ENCODE results near the gene ZC3H15.

The ZC3H15 gene

GRCh38 chr2:186497928-186498327 is 11.9 kb downstream of the ZC3H15 start:
- H3K36me3 ChIP-seq (ENCODE audit: insufficient read depth, insufficient read length, low read length): peaks cover 81% of the 10 kb centered on the region
- H3K9me3 ChIP-seq (ENCODE audit: insufficient read depth, low read length): no peaks in the 10 kb centered on the region
- no peak for DNase-seq (ENCODE audit: low read depth, low spot score)
- no peak overlapping the region for H3K4me3 ChIP-seq (ENCODE audit: insufficient read length, low read depth)
- TF ChIP-seq SUZ12 (IDR thresholded peaks at IDR 0.05; ENCODE audit: extremely low read depth, insufficient read depth, insufficient read length) (no peak), ZNF274 (IDR thresholded peaks at IDR 0.05; ENCODE audit: low read depth, low read length) (no peak), YY1 (IDR thresholded peaks at IDR 0.05; ENCODE audit: insufficient read depth, insufficient read length) (no peak)
- H3K27me3 ChIP-seq (ENCODE audit: insufficient read depth, insufficient read length): no peaks in the 10 kb centered on the region
- H3K9ac ChIP-seq (ENCODE audit: insufficient read length, low read depth): no peak overlapping the region
- no peaks in the 10 kb centered on the region for H3K4me1 ChIP-seq (ENCODE audit: insufficient read depth, insufficient read length)

DNA sequence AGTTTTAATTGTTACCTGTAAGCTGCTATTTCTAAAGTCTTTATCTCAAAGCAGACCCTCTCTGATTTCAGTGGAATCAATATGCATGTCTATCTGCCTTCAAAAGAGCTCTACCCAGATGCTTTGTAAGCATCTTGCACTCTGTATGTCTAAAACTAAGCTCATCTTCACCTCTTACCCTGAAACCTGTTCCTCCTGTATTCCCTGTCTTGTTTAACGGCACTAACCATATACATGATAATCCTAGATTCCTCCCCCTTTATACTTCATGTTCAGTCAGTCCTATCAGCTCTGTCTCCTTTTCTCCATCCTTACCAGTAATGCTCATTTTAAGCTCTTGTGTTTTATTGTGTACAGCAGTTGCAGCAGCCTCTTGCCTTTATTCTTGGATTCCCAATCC is 12.8 kb downstream of the ZC3H15 start:
- Histone ChIP-seq H3K9me3 (ENCODE audit: insufficient read depth, low read length) (no peaks in the 10 kb centered on the region), H3K36me3 (ENCODE audit: insufficient read depth, insufficient read length, low read length) (peaks cover 81% of the 10 kb centered on the region), H3K4me1 (ENCODE audit: insufficient read depth, insufficient read length) (no peaks in the 10 kb centered on the region), H3K9ac (ENCODE audit: insufficient read length, low read depth) (no peak overlapping the region), H3K4me3 (ENCODE audit: insufficient read length, low read depth) (no peak overlapping the region), H3K27me3 (ENCODE audit: insufficient read depth, insufficient read length) (no peaks in the 10 kb centered on the region)
- no peak for DNase-seq (ENCODE audit: low read depth, low spot score)
- TF ChIP-seq YY1 (IDR thresholded peaks at IDR 0.05; ENCODE audit: insufficient read depth, insufficient read length) (no peak), ZNF274 (IDR thresholded peaks at IDR 0.05; ENCODE audit: low read depth, low read length) (no peak), SUZ12 (IDR thresholded peaks at IDR 0.05; ENCODE audit: extremely low read depth, insufficient read depth, insufficient read length) (no peak)

DNA sequence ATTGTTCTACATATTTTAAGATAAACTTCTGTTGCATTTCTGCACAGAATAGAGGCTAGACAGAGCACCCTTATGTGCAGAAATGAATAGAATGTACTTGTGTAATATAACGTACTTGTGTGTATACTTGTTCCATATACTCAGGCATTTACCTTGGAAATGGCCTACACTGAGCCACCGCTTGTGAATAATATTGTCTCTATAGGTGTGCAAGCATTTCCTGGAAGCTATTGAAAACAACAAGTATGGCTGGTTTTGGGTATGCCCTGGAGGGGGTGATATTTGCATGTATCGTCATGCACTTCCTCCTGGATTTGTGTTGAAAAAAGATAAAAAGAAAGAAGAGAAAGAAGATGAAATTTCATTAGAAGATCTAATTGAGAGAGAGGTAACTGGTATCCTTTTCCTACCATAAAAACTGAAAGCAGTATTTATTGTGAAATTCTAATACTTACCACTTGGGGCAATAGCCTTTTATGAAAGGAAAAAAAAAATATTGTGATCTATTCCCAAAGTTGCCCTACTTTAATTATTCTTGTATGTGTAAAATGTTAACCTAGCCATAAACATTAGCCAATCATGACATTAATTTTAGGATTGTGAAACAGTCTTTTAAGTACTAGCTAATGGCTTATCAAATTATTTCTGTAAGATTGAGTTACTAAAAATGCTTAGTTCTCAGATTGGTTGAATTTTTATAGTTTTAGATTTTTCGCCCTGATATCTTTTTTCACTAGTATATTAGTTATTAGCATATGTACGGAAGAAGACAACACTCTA is 18.0 kb downstream of the ZC3H15 start:
- DNase-seq (ENCODE audit: low read depth, low spot score): no peak

GRCh38 chr2:186508263-186508662 is 22.2 kb downstream of the ZC3H15 start:
- Histone ChIP-seq H3K9me3 (ENCODE audit: insufficient read depth, low read length) (no peaks in the 10 kb centered on the region), H3K36me3 (ENCODE audit: insufficient read depth, insufficient read length, low read length) (peaks cover 86% of the 10 kb centered on the region), H3K4me3 (ENCODE audit: insufficient read length, low read depth) (no peak overlapping the region), H3K9ac (ENCODE audit: insufficient read length, low read depth) (no peak overlapping the region), H3K27me3 (ENCODE audit: insufficient read depth, insufficient read length) (no peaks in the 10 kb centered on the region), H3K4me1 (ENCODE audit: insufficient read depth, insufficient read length) (no peaks in the 10 kb centered on the region)
- no peak for DNase-seq (ENCODE audit: low read depth, low spot score)
- TF ChIP-seq SUZ12 (IDR thresholded peaks at IDR 0.05; ENCODE audit: extremely low read depth, insufficient read depth, insufficient read length): no peak
- TF ChIP-seq YY1 (IDR thresholded peaks at IDR 0.05; ENCODE audit: insufficient read depth, insufficient read length): no peak
- no peak for TF ChIP-seq ZNF274 (IDR thresholded peaks at IDR 0.05; ENCODE audit: low read depth, low read length)

More for the DNA sequence above, 18.0 kb downstream of the ZC3H15 start:
- H3K9ac ChIP-seq (ENCODE audit: insufficient read length, low read depth): no peak overlapping the region
- no peaks in the 10 kb centered on the region for H3K9me3 ChIP-seq (ENCODE audit: insufficient read depth, low read length)
- no peaks in the 10 kb centered on the region for H3K27me3 ChIP-seq (ENCODE audit: insufficient read depth, insufficient read length)
- H3K4me1 ChIP-seq (ENCODE audit: insufficient read depth, insufficient read length): no peaks in the 10 kb centered on the region
- TF ChIP-seq ZNF274 (IDR thresholded peaks at IDR 0.05; ENCODE audit: low read depth, low read length): no peak
- no peak for TF ChIP-seq SUZ12 (IDR thresholded peaks at IDR 0.05; ENCODE audit: extremely low read depth, insufficient read depth, insufficient read length)
- TF ChIP-seq YY1 (IDR thresholded peaks at IDR 0.05; ENCODE audit: insufficient read depth, insufficient read length): no peak
- peaks cover 91% of the 10 kb centered on the region for H3K36me3 ChIP-seq (ENCODE audit: insufficient read depth, insufficient read length, low read length)
- H3K4me3 ChIP-seq (ENCODE audit: insufficient read length, low read depth): no peak overlapping the region

GRCh38 chr2:186515376-186515775 is 29.3 kb downstream of the ZC3H15 start:
- Histone ChIP-seq H3K4me3 (ENCODE audit: insufficient read length, low read depth) (no peak overlapping the region), H3K36me3 (ENCODE audit: insufficient read depth, insufficient read length, low read length) (peaks cover 50% of the 10 kb centered on the region), H3K4me1 (ENCODE audit: insufficient read depth, insufficient read length) (no peaks in the 10 kb centered on the region), H3K27me3 (ENCODE audit: insufficient read depth, insufficient read length) (no peaks in the 10 kb centered on the region), H3K9ac (ENCODE audit: insufficient read length, low read depth) (no peak overlapping the region), H3K9me3 (ENCODE audit: insufficient read depth, low read length) (no peaks in the 10 kb centered on the region)
- no peak for TF ChIP-seq YY1 (IDR thresholded peaks at IDR 0.05; ENCODE audit: insufficient read depth, insufficient read length)
- TF ChIP-seq ZNF274 (IDR thresholded peaks at IDR 0.05; ENCODE audit: low read depth, low read length): no peak
- TF ChIP-seq SUZ12 (IDR thresholded peaks at IDR 0.05; ENCODE audit: extremely low read depth, insufficient read depth, insufficient read length): no peak
- DNase-seq (ENCODE audit: low read depth, low spot score): no peak

GRCh38 chr2:186516396-186516795 is 30.3 kb downstream of the ZC3H15 start:
- DNase-seq (ENCODE audit: low read depth, low spot score): no peak
- H3K4me3 ChIP-seq (ENCODE audit: insufficient read length, low read depth): no peak overlapping the region
- H3K4me1 ChIP-seq (ENCODE audit: insufficient read depth, insufficient read length): no peaks in the 10 kb centered on the region
- no peaks in the 10 kb centered on the region for H3K27me3 ChIP-seq (ENCODE audit: insufficient read depth, insufficient read length)
- H3K9me3 ChIP-seq (ENCODE audit: insufficient read depth, low read length): no peaks in the 10 kb centered on the region
- TF ChIP-seq SUZ12 (IDR thresholded peaks at IDR 0.05; ENCODE audit: extremely low read depth, insufficient read depth, insufficient read length) (no peak), ZNF274 (IDR thresholded peaks at IDR 0.05; ENCODE audit: low read depth, low read length) (no peak), YY1 (IDR thresholded peaks at IDR 0.05; ENCODE audit: insufficient read depth, insufficient read length) (no peak)
- no peak overlapping the region for H3K9ac ChIP-seq (ENCODE audit: insufficient read length, low read depth)
- peaks cover 51% of the 10 kb centered on the region for H3K36me3 ChIP-seq (ENCODE audit: insufficient read depth, insufficient read length, low read length)

- H3K4me3 ChIP-seq (ENCODE audit: insufficient read length, low read depth): no peak overlapping the region
- H3K36me3 ChIP-seq (ENCODE audit: insufficient read depth, insufficient read length, low read length): peaks cover 44% of the 10 kb centered on the region
- no peak overlapping the region for H3K9ac ChIP-seq (ENCODE audit: insufficient read length, low read depth)
- TF ChIP-seq YY1 (IDR thresholded peaks at IDR 0.05; ENCODE audit: insufficient read depth, insufficient read length) (no peak), SUZ12 (IDR thresholded peaks at IDR 0.05; ENCODE audit: extremely low read depth, insufficient read depth, insufficient read length) (no peak), ZNF274 (IDR thresholded peaks at IDR 0.05; ENCODE audit: low read depth, low read length) (no peak)
- no peak for DNase-seq (ENCODE audit: low read depth, low spot score)
- H3K9me3 ChIP-seq (ENCODE audit: insufficient read depth, low read length): no peaks in the 10 kb centered on the region
- H3K27me3 ChIP-seq (ENCODE audit: insufficient read depth, insufficient read length): no peaks in the 10 kb centered on the region
- no peaks in the 10 kb centered on the region for H3K4me1 ChIP-seq (ENCODE audit: insufficient read depth, insufficient read length)
Measured at GRCh38 chr2:186517090-186517489, 31.0 kb downstream of the ZC3H15 start.

Measured in NT2/D1 (cell line).